AG04449 (cell line): ENCODE data around the gene HPS6.
"Not testable (repeated sequence)": the region's sequence is repeated elsewhere in the genome, so short reads cannot be mapped to it uniquely, and the experiment has no call there.

Source experiments
- CTCF ChIA-PET: fragments of 350-600 bp; formaldehyde crosslinking; extraction: SDS; loops from one replicate; lab custom pipeline; 2021; ENCODE audit warnings: antibody characterized with exemption; lab: Yijun Ruan, JAX
- POLR2A ChIA-PET: fragments of 400-600, 350-600 bp; formaldehyde crosslinking; extraction: SDS; loops from one replicate; lab custom pipeline; 2020; ENCODE audit warnings: antibody characterized with exemption, inconsistent platforms; lab: Yijun Ruan, JAX
- DNase-seq: peaks from one replicate; pipeline ENCODE4 v3.0.0-alpha.2; 2010; ENCODE audit warnings: low read depth, low spot score
- H3K4me3 ChIP-seq: 2 replicates; pipeline ENCODE4 v1.5.1; 2011; ENCODE audit warnings: low read depth, mild to moderate bottlenecking, control low read depth, low read length
- CTCF ChIP-seq: IDR thresholded peaks from one replicate; pipeline ENCODE4 v1.5.1; 2011; ENCODE audit warnings: mild to moderate bottlenecking, moderate library complexity, low read length, control low read depth, inconsistent platforms; ENCODE audit not compliant: insufficient read depth; ENCODE audit errors: missing control alignments

HPS6 gene

GRCh38 chr10:102033787-102034186 is 31.4 kb upstream of the HPS6 start:
- H3K4me3 ChIP-seq = no peak overlapping the region
- no peak for DNase-seq
- POLR2A ChIA-PET = no interaction called here
- CTCF ChIA-PET = interaction anchor here (1.1 to 1.8 kb wide), 5 partner anchors 17 to 212 kb away, joined by 3 to 11 read pairs (median 3); no protein-coding TSS in a partner anchor
- TF ChIP-seq CTCF = no peak

GRCh38 chr10:102035807-102036206 is 29.3 kb upstream of the HPS6 start:
- POLR2A ChIA-PET, CTCF ChIA-PET, H3K4me3 ChIP-seq, DNase-seq: not testable (repeated sequence)

GRCh38 chr10:102038410-102038809 is 26.7 kb upstream of the HPS6 start:
- TF ChIP-seq CTCF = no peak
- no peak for DNase-seq
- CTCF ChIA-PET = interaction anchor here (1.0 to 3.4 kb wide), 4 partner anchors 13 to 198 kb away, joined by 3 to 15 read pairs (median 4); no protein-coding TSS in a partner anchor
- H3K4me3 ChIP-seq = no peak overlapping the region
- POLR2A ChIA-PET = no interaction called here

- ChIA-PET CTCF (interaction anchor here (0.6 to 3.4 kb wide), 4 partner anchors 32 to 199 kb away, joined by 3 to 15 read pairs (median 6); no protein-coding TSS in a partner anchor), POLR2A (no interaction called here)
- DNase-seq = no peak
- H3K4me3 ChIP-seq = no peak overlapping the region
- TF ChIP-seq CTCF = no peak
These were observed 24.7 kb upstream of the HPS6 start for GRCh38 chr10:102040305-102041050.

GRCh38 chr10:102045292-102045691 is 19.9 kb upstream of the HPS6 start:
- ChIA-PET POLR2A (no interaction called here), CTCF (interaction anchor here (0.7 to 1.5 kb wide), 2 partner anchors 35 to 204 kb away, joined by 3 to 6 read pairs; no protein-coding TSS in a partner anchor)
- TF ChIP-seq CTCF = no peak
- no peak overlapping the region for H3K4me3 ChIP-seq
- DNase-seq = no peak

- no peak overlapping the region for H3K4me3 ChIP-seq
- POLR2A ChIA-PET = no interaction called here
- CTCF ChIA-PET = interaction anchor here (0.6 to 0.7 kb wide), 2 partner anchors 36 to 37 kb away, joined by 3 read pairs; no protein-coding TSS in a partner anchor
- DNase-seq = no peak
- no peak for TF ChIP-seq CTCF
These were observed 19.1 kb upstream of the HPS6 start for GRCh38 chr10:102046095-102046494.

- ChIA-PET CTCF (interaction anchor here (1.0 to 10.1 kb wide), 6 partner anchors 12 to 214 kb away, joined by 3 to 72 read pairs (median 5); no protein-coding TSS in a partner anchor), POLR2A (interaction anchor here (0.6 to 1.5 kb wide), 2 partner anchors 12 to 45 kb away, joined by 3 to 11 read pairs; no protein-coding TSS in a partner anchor)
- DNase-seq = not testable (repeated sequence)
These were observed 10.1 kb upstream of the HPS6 start for GRCh38 chr10:102054881-102055646.

More at GRCh38 chr10:102054881-102055646, 10.1 kb upstream of the HPS6 start:
- H3K4me3 ChIP-seq = peak overlapping the region; percentile 92
